Esophagus squamous epithelium (tissue), 5 donors: ENCODE data around the gene FIP1L1. TPM values are rescaled to one million over a fixed set of nuclear protein-coding genes. Genes with fewer than 3 reads are reported as not detected.
A peak's percentile ranks its signal among the peaks of the same experiment; 100 is the strongest.

Experiments used
- DNase-seq: peaks from one replicate; lab custom pipeline; 2025; lab: John Stamatoyannopoulos, UW
- H3K27ac ChIP-seq, 4 donors: fragments of 200-600 bp; sonication (generic); one replicate each; pipeline ENCODE4 v1.5.1; 2016 to 2019; ENCODE audit warnings: mild to moderate bottlenecking in 1 of 4
- H3K27me3 ChIP-seq, 4 donors: fragments of 200-600 bp; sonication (generic); 1 replicate in 3 of 4; 2 replicates in 1 of 4; pipeline versions ENCODE4 v1.5.1 to v1.6.0; 2017 to 2021; ENCODE audit warnings: antibody characterized with exemption in 1 of 4
- H3K36me3 ChIP-seq, 3 donors: fragments of 200-600 bp; sonication (generic); one replicate each; pipeline ENCODE4 v1.5.1; 2016 to 2019
- H3K4me1 ChIP-seq, 3 donors: fragments of 200-600 bp; sonication (generic); one replicate each; pipeline ENCODE4 v1.5.1; 2017 to 2019
- H3K4me3 ChIP-seq, 4 donors: fragments of 200-600 bp; sonication (generic); 1 replicate in 3 of 4; 2 replicates in 1 of 4; pipeline ENCODE4 v1.5.1; 2016 to 2019; ENCODE audit warnings: mild to moderate bottlenecking in 2 of 4, moderate library complexity in 1 of 4
- H3K9me3 ChIP-seq, 3 donors: fragments of 200-600 bp; sonication (generic); one replicate each; pipeline ENCODE4 v1.5.1; 2016 to 2019
- POLR2A ChIP-seq, 4 donors: fragments of 450-650 bp; IDR thresholded peaks; one replicate each; pipeline ENCODE4 v1.6.1; 2017; ENCODE audit warnings: antibody characterized with exemption in 4 of 4, mild to moderate bottlenecking in 4 of 4, moderate library complexity in 3 of 4
- WGBS, 2 donors: methylation state at CpG; one replicate each; pipeline ENCODE4 v1.1.5; 2018; 5-methylcytosine and 5-hydroxymethylcytosine counted together
- intact Hi-C: fragments of 100-400 bp; cut with DNase I; formaldehyde crosslinking; loops from one replicate; pipeline ENCODE4 v1.15.0; 2022
- total RNA-seq, 4 donors: library from RNA; depleted of rRNA; stranded (reverse); fragments of >200 nt; gene quantifications; one replicate each; pipeline ENCODE4 v1.1.0, GENCODE V29; 2016
- TF ChIP-seq, protein P1 (sequence below), 6 experiments: fragments of 450-650 bp in 4 of 6; fragments of 200-600 bp in 2 of 6; sonication (generic) in 2 of 6; IDR thresholded peaks; one replicate each; pipeline ENCODE4 v1.5.1; 2016 to 2019; ENCODE audit warnings: antibody characterized with exemption in 6 of 6, mild to moderate bottlenecking in 4 of 6, moderate library complexity in 4 of 6
- donor health status: DM: yes; HTN: yes; CAD: no.

FIP1L1 gene
- total RNA-seq, 4 donors from 2014 or later: 24.8 to 46.0 (median 32.9) TPM

DNA sequence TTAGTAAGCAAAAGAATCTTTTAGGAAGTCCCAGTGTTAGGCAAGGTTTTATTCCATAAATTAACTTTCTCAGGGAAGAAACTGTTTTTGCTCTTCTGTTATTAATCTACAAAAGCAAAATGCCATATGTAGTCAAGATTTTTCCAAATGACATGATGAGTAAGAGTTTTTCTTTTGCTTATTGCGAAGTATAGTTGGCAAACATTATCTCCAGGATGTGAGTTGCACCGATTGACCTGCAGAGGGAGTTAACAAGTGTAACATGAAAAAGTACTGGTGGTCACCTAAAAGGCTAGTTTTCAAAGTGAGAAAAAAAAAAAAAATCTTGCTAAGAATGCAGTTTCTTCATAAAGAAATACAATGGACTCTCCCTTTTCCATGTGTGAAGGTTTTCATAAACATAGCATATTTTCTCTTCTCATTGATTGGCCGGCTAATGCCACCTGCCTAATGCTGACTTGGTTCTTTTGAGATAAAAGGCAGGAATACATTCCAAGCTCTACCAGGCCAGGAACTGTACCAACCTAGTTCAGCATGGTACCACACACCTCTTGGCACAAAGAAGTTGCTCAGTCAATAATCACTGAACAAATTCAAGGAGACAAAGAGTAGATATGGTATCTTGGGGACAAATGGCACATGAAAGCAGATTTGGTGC, 113.7 kb downstream of the FIP1L1 start:
- peak overlapping the region; percentile 20 to 70 (median 32) for H3K27ac ChIP-seq
- no peaks in the 10 kb centered on the region for H3K9me3 ChIP-seq
- intact Hi-C loops: no loop called here
- H3K4me3 ChIP-seq: no peak overlapping the region
- TF ChIP-seq, protein P1, sequence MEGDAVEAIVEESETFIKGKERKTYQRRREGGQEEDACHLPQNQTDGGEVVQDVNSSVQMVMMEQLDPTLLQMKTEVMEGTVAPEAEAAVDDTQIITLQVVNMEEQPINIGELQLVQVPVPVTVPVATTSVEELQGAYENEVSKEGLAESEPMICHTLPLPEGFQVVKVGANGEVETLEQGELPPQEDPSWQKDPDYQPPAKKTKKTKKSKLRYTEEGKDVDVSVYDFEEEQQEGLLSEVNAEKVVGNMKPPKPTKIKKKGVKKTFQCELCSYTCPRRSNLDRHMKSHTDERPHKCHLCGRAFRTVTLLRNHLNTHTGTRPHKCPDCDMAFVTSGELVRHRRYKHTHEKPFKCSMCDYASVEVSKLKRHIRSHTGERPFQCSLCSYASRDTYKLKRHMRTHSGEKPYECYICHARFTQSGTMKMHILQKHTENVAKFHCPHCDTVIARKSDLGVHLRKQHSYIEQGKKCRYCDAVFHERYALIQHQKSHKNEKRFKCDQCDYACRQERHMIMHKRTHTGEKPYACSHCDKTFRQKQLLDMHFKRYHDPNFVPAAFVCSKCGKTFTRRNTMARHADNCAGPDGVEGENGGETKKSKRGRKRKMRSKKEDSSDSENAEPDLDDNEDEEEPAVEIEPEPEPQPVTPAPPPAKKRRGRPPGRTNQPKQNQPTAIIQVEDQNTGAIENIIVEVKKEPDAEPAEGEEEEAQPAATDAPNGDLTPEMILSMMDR (IDR thresholded peaks at IDR 0.05): peak in 5 of 6 experiments; percentile 50 to 78 (median 55)
- TF ChIP-seq POLR2A (IDR thresholded peaks at IDR 0.05): no peak
- WGBS, 2 donors: 37 to 42% methylated on average over 3 of the region's 3 CpGs
- H3K27me3 ChIP-seq: peaks cover 0 to 5% (median 0%) of the 10 kb centered on the region in 4 donors
- H3K4me1 ChIP-seq: peaks cover 0 to 23% (median 15%) of the 10 kb centered on the region in 3 donors
- DNase-seq: no peak
- peaks cover 0 to 39% (median 0%) of the 10 kb centered on the region in 3 donors for H3K36me3 ChIP-seq

DNA sequence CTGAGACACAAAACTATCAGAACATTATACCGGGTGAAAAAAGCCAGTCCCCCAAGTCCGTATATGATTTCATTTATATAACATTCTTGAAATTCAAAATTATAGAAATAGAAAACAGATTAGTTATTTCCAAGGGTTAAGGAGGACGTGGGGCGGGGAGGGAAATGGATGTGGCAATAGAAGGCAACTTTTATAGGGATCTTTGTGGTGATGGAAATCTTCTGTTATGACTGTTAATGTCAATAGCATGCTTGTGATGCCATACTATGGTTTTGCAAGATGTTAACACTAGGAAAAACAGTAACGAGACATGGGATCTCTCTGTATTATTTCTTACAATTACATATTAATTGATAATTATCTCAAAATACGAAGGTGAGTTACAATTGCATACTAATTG, 117.4 kb downstream of the FIP1L1 start:
- 89 to 90% methylated on average over 6 of the region's 6 CpGs for WGBS, 2 donors
- no peaks in the 10 kb centered on the region for H3K27me3 ChIP-seq

DNA sequence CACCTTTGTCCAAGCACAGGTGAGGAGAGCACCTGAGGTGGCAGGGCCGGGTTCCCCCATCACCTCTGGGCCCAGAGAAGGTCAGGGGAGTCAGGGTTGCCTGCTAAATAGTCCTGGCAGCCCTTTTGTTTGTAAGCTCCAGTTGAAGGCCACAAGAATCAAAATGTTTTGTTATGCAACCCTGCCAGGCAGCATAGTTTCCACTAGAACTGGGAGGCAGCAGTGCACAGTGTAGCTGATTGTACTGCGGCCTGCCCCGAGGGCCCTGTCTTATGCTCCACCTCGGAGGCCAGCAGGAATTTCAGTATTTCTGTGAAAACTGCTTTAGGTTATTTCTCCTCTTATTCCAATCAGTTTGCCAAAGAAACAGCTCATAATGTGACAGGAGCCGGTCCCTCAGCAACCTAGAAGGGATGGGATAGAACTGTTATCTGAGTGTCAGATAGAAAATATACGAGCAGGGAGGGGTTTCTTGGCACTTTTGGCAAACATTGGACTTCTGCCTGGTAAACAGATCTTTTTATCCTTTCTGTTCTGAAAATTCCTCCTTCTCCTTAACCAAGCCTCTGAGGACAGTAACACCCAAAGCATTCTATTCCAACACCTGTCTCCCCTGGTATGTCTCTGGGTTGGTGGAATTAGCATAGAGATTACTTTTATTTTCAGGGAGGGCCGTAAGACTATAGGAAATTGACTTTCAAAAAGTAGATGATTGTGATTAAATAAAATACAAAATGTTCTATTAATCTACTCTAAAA, 120.2 kb downstream of the FIP1L1 start:
- DNase-seq: no peak
- Histone ChIP-seq H3K27me3 (no peaks in the 10 kb centered on the region), H3K4me1 (peaks cover 0 to 5% (median 5%) of the 10 kb centered on the region in 3 donors), H3K9me3 (no peaks in the 10 kb centered on the region), H3K27ac (peak overlapping the region in 3 of 4 donors; percentile 19 to 58 (median 57)), H3K36me3 (peaks cover 0 to 55% (median 0%) of the 10 kb centered on the region in 3 donors), H3K4me3 (no peak overlapping the region)
- WGBS, 2 donors: 54 to 71% methylated on average over 6 of the region's 7 CpGs
- intact Hi-C loops: no loop called here
- TF ChIP-seq, protein P1 (IDR thresholded peaks at IDR 0.05): no peak
- no peak for TF ChIP-seq POLR2A (IDR thresholded peaks at IDR 0.05)

More for the DNA sequence above, 117.4 kb downstream of the FIP1L1 start:
- Histone ChIP-seq H3K4me1 (peaks cover 0 to 16% (median 10%) of the 10 kb centered on the region in 3 donors), H3K9me3 (no peaks in the 10 kb centered on the region), H3K36me3 (peaks cover 0 to 50% (median 0%) of the 10 kb centered on the region in 3 donors), H3K4me3 (no peak overlapping the region), H3K27ac (no peak overlapping the region)
- TF ChIP-seq, protein P1 (IDR thresholded peaks at IDR 0.05): no peak
- no peak for TF ChIP-seq POLR2A (IDR thresholded peaks at IDR 0.05)
- no peak for DNase-seq
- intact Hi-C loops: no loop called here

DNA sequence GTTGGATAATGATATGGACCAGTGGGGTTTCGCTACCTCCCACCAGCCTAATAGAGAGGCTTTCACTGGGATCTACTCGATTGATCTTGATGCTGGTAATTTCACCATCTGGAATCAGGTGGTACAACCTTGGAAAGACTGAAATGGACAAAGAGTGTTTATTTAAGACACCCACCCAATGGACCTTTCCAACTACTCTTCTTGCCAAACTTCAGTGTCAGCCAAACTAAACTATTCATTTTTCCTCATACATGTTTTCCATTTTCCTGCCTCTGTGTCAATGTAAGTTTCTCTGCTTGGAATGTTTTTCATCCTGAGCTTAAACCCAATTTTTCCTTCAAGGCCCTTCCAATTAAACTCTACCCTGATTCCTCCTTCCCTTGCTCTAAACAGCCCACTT, 121.3 kb downstream of the FIP1L1 start:
- TF ChIP-seq, protein P1 (IDR thresholded peaks at IDR 0.05): no peak
- TF ChIP-seq POLR2A (IDR thresholded peaks at IDR 0.05): no peak
- peaks cover 0 to 5% (median 5%) of the 10 kb centered on the region in 3 donors for H3K4me1 ChIP-seq
- H3K27me3 ChIP-seq: no peaks in the 10 kb centered on the region
- H3K27ac ChIP-seq: peak overlapping the region in 2 of 4 donors; percentile 5 to 18
- no peaks in the 10 kb centered on the region for H3K9me3 ChIP-seq
- WGBS, 2 donors: 86 to 88% methylated on average over 2 of the region's 2 CpGs
- H3K4me3 ChIP-seq: no peak overlapping the region
- intact Hi-C loops: no loop called here
- DNase-seq: no peak
- H3K36me3 ChIP-seq: peaks cover 0 to 50% (median 0%) of the 10 kb centered on the region in 3 donors

DNA sequence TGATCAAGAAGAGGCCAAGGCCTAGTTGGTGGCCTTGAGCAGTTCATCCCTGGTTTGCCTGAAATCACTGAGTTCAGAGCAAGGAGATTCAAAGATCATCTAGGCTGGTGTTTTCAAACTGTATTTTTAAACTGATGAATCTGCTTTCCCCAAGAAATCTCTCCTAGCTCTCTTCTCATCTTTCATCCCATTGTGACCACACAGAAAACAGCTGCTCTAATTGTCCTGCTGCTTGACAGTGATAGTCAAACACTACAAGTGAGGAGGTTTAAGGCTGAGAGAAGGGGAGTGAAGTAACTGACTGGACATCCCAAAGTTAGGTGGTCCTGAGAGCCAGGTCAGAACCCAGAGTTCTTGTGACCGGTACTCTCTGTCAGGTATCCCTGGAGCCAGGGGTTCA, 122.3 kb downstream of the FIP1L1 start:
- no peaks in the 10 kb centered on the region for H3K9me3 ChIP-seq
- no peak overlapping the region for H3K27ac ChIP-seq
- no peaks in the 10 kb centered on the region for H3K27me3 ChIP-seq
- no peak for DNase-seq
- TF ChIP-seq, protein P1 (IDR thresholded peaks at IDR 0.05): no peak
- TF ChIP-seq POLR2A (IDR thresholded peaks at IDR 0.05): no peak
- peaks cover 0 to 5% (median 5%) of the 10 kb centered on the region in 3 donors for H3K4me1 ChIP-seq
- intact Hi-C loops: no loop called here
- peaks cover 0 to 50% (median 0%) of the 10 kb centered on the region in 3 donors for H3K36me3 ChIP-seq
- 100% methylated on average over 1 of the region's 1 CpG for WGBS, 2 donors
- no peak overlapping the region for H3K4me3 ChIP-seq
